IPS-NIHi7 (cell line): ENCODE data around the gene KCNJ4.

Experiments
- DNase-seq: peaks from one replicate; pipeline ENCODE4 v3.0.0; 2012; ENCODE audit warnings: mixed read lengths; ENCODE audit errors: extremely low spot score

KCNJ4 gene

GRCh38 chr22:38431266-38432010 is 23.6 kb downstream of the KCNJ4 start:
- no peak for DNase-seq

GRCh38 chr22:38429499-38430068 is 25.4 kb downstream of the KCNJ4 start:
- DNase-seq, result no peak

- DNase-seq, result no peak
These were observed 26.3 kb downstream of the KCNJ4 start for GRCh38 chr22:38428714-38429113.

DNA sequence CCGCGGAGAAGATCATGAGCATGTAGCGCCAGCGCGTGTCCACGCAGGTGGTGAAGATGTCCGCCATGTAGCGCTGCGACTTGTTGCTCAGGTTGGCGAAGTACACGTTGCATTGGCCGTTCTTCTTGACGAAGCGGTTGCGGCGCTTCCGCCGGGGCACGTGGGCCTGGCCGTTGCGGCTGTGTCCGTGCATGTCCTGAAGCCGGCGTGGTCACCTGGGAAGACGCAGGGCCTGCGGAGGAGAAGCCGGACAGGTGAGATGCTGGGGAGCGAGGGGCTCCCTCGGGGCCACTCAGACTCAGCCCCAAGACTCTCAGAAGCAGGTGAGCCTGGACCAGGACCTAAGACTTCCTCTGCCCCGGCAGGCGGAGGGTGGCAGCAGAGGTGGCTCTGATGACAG is 27.1 kb downstream of the KCNJ4 start:
- no peak for DNase-seq

DNA sequence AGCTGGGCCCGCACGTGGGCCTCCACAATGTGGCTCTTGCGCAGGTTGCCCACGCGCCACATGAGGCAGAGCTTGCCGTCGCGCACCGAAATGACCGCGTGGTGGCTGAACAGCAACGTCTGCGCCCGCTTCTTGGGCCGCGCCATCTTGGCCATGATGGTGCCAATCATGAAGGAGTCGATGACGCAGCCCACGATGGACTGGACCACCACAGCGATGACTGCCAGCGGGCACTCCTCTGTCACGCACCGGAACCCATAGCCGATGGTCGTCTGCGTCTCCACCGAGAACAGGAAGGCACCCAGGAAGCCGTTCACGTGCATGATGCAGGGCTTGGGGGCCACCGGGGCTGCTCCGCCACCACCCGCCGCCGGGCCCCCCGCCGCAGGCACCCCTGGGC is 27.5 kb downstream of the KCNJ4 start:
- DNase-seq, result no peak

DNA sequence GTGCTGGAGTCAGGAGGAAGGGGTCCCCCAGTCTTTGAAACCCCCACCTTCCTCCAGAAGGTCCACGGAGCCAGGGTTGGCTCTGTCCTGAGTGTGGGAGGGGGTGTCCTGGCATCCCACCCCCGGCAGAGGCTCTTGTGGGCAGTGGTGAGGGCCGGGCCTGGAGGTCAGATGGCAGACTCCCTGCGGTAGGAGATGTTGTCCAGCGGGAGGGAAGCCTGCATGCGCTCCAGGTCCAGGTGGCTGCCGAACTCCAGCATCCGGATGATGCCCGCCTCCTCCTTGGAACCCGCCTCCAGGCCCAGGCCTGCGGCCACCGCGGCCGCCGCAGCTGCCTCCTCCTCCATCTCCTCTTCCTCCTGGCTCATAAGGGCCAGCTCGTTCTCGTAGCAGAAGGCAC is 28.4 kb downstream of the KCNJ4 start:
- no peak for DNase-seq

DNA sequence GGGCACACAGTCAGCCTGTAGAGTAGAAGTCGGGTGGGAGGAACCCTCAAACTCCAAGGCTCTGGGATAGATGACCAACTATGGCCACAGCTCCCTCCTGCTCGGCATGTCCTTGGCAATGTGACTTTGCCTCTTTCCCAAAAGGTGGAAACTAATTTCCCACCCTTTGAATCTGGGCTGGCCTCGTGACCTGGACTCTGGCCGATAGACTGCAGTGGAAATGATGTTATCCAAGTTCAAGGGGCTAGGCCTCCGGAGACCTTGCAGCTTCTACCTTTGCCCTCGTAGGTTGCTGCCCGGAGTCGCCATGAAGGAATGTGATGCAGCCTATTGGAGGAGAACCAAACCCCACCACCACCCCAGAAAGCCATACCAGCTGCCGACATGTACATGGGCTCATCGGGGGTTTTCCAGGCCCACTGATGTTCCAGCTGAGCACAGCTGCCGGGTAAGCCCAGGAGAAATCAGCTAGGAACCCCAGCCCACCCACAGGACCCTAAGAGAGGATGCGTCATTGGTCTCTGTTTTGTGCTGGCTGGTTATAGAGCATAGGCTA is 30.4 kb downstream of the KCNJ4 start:
- no peak for DNase-seq

GRCh38 chr22:38423512-38424503 is 31.2 kb downstream of the KCNJ4 start:
- no peak for DNase-seq

DNA sequence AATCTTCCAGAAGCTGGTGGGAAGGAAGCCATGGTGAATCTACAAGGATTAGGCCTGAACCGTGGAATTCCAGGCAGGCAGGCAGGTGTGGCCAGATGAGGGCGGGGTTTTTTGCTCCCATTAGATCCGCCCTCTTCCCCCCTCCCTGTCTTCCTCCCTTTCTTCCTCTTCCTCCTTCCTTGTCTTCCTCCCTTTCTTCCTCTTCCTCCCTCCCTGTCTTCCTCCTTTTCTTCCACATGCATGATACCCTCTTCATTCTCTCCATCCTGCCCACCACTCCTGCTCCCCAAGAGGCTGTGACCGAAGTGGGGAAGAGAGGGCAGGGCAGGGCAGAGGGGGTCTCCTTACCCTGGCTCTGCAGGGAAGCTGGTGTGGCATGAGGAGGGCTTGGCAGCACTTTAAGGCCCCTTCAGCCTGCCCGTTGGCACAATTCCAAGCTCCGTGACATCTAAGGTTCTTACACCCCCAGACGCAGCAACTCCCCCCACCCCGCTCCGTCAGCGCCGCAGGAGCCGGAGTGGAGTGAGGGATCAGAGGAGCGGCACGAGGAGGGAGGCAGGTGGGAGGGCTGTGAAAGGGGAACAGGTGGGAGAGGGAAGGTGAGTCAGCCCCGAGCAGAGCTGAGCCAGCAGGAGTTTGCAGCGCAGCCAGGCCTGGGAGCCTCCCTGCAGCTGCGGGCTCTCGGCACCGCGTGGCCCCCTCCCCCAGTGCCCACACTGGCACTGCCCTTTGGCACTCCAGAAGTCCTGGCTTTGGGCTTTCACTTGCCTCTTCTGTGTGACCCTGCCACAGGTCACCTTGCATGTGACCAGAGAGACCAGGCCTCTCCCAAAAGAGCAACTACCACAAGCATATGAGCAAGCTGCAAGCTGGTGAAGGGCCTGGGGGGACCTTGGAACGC is 32.1 kb downstream of the KCNJ4 start:
- peak; percentile 63 for DNase-seq

GRCh38 chr22:38420734-38421133 is 34.3 kb downstream of the KCNJ4 start:
- DNase-seq, result no peak

GRCh38 chr22:38419858-38420160 is 35.2 kb downstream of the KCNJ4 start:
- DNase-seq, result no peak

DNA sequence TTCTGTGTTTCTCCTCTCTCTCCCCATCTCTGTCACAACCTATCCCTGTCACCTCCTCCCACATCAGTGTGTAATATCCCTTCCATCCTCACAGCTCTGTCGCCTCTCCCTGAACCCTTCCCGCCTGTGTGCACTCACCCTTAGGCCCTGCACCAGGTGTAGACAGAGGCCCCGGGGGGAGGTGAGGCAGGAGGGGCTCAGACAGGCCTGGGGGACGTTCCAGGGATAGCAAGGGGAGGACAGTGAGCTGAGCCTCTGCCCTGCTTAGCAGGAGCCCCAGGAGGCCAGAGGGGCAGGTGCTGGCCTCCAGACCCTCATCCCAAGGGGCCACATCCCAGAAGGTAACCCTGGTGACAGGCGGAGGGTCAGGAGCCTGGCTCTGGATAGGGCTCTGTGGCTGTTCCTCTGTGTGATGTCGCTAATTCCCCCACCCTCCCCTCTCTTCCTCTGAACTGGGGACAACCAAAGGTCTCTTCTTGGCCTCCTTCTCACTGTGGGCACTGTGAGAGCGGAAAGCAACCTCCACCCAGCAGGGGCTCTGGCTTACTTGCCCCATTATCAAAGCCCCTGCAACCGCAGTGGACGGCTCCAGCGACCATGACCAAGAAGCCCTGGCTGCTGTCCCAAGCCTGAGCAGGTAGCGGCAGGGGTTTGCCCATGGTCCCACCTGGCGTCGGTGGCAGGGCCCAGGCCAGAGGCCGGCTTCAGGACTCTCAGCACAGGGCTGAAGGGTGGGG is 35.7 kb downstream of the KCNJ4 start:
- no peak for DNase-seq

GRCh38 chr22:38418589-38418988 is 36.4 kb downstream of the KCNJ4 start:
- no peak for DNase-seq

GRCh38 chr22:38417252-38418060 is 37.5 kb downstream of the KCNJ4 start:
- DNase-seq, result no peak

DNA sequence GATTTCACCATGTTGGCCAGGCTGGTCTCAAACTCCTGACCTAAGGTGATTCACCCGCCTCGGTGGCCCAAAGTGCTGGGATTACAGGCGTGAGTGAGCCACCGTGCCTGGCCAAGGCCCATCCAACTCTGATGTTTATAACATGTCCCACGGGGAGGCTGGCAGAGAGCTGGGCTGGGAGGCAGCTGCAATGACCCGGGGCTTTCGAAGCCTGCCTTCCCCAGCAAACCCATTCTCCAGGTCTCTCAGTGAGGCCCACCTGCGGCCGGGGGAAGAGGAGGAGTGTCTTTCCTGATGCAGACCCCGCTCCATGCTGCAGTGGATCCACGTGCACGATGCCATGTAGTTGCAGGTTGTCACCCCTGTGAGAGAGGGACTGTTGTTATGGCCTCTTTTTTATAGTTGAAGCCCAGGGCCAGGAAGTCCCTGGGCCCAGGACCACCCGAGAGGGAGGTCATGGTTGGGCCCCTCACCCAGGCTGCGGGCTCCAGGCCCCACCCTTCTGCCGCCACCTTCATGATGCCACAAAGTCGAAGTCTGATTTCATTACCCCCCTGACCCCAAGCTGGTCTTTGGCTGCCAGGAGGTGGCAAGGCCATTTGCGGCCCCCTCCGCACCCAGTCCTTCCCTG is 38.3 kb downstream of the KCNJ4 start:
- DNase-seq, result no peak

DNA sequence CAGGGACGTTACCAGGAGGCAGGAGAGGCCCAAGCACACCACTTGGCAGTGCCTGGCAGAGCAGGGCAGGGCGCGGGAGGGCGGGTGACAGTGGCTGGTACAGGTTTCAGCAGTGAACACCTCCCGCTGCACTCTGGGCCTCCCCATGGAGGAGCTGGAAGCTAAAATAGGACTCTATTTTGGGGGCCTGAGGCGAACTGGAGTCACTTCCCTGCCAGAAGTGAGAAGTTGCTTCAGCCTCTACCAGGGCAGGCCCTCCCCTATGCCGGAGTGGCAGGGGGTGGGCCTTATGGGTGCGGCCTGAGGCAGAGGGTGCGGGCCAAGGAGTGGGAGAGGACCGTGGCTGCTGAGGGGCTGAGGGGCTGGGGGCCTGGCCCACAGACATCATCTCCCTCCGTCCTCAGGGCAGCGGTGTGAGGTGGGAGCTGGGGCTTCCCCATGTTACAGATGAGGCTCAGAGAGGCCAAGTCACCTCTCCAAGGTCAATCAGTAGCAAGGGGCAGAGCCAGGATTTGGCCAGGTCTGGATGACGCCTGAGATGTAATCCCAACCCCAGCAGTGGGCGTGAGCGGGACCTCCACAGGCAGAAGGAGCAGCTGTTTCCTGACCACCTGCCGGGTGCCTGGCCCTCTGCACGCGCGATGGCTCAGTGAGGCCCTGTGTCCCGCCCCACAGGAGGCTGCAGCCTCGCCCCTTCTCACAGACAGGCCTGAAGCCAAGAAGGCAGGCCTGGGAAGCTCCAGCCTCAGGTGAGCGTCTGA is 39.3 kb downstream of the KCNJ4 start:
- peak; percentile 67 for DNase-seq

GRCh38 chr22:38415046-38415445 is 40.0 kb downstream of the KCNJ4 start:
- no peak for DNase-seq

GRCh38 chr22:38414009-38414395 is 41.0 kb downstream of the KCNJ4 start:
- DNase-seq, result peak; percentile 4
